HG03025 (cell line): ENCODE measurements around the gene MRPS6.

Source experiments
- ATAC-seq: cut with Tn5 transposase; IDR thresholded peaks from one replicate; pipeline ENCODE4 v1.9.1; 2021; ENCODE audit warnings: mild to moderate bottlenecking, moderate library complexity; ENCODE audit not compliant: unreplicated experiment, low FRiP score

MRPS6 gene

DNA sequence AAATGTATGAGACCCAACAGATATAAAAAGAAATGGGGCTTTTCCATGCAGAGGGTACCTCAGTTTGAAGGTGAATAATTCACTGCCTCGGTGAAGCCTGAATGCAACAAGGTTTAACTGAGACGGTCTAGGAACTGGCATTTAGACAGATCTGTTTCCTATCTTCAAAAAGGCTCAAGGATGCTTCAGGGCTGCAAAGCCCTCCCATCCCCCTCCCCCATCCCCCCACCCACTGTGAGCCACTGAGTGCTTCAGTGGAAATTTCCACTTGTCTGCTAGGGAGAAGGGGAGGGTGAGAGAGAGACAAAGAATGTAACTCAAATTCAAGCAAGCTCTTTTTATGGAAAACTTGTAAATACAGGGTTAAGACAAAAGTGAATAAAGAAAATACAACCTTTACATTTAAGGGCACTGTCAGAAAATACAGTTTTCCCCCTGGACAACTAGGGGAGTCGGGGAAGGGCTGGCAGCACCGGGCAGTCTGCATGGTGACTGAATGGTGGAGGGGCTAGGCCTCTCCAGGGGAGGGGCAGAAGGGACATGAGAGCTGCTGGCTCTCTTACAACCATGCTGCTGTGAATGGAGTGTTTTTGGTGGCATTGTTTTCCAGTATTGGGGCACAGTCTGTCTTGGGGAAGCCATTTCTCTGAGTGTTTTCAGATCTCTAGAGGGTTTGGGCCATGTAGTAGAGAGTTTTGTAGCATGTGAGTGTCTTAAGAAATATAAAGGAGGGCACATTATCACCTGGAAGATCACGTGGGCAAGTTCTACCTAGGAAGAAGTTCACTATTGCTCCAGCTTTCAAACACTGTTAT is 56.7 kb downstream of the MRPS6 start:
- no peak for ATAC-seq

DNA sequence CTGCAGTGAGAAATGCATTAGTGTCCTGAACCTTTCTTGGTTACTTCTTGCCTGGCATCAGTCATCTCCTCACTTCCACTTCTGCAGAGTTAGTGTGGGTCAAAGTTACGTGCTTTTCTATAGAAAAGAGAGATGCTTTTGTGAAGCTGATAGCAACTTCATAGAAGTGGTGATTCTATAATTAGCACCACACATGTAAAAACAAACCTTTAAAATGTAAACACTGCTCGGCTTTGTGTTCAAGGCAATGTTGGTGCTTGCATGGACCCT is 57.3 kb downstream of the MRPS6 start:
- no peak for ATAC-seq

DNA sequence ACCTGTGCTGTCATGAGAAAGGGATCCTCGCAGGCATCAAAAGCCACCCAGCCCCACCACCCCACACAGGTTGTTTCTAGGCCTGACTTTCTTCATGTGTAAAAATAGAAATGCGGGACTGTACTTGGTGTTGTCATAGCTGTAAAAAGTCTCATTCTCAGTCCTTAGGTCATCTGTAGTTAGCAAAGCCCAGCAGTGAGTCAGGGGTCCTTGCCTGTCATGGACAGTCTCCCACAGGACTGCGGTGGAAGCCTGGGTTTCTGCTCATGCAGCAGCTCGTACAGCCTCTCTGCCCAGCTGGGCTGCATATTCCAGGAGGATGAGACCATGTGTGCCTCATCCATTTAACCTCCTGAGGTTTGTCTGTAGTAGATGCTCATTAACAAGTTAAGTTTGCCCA is 58.2 kb downstream of the MRPS6 start:
- ATAC-seq = no peak

DNA sequence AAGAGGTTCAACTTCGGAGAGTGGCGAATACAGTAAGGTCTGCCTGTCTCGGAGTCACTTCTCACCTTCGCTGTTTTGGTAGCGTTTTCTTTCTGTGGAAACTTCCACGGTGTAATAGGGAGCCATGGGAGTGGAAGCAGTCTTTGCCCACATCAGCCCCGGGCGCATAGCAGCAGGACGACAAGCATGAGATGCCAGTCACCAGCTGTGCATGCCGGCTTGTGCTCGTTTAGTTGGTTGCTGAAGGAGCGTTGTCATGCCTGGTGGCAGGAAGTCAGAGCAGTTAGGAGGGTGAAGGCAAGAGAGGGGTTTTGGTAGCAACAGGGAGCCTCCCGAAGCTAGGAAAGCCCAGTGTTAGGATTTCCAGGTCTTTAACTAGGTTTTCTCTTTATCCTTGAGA is 58.8 kb downstream of the MRPS6 start:
- no peak for ATAC-seq

DNA sequence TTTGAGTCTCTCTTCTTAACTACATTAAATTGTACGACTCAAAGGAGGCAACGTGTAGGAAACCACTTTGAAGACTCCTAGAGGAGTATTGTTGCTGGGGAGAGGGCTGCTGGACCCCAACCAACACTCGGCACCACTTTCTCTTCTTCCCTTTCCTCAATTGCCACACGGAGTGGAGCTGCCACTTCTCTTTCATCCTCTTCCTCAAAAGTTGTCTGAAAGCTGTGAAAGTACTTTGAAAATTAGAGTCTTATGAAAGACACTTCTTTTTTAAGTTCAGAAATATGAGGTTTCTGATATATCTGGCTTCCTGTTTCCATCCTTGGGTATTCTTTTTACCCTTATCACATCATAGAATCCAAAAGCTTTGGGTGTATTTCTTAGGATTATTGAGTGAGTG is 59.5 kb downstream of the MRPS6 start:
- ATAC-seq = no peak

DNA sequence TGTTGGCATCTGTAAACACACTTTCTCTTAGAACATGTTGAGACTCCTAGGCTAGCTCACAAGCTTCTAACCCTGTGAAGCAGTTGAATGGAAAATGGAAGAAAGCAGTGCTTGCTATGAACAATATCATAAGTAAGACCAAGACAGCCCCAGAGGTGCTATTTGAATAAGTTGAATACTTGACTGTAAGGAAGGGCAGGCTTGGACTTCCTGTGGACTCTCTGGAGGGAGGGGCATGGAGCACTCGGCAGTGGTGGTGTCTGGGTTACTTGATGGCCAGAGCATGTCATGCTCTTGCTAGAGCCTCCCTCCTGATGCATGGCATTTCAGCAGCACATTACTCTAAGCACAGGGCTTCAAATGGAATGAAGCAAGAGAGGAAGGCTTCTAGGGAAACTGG is 60.0 kb downstream of the MRPS6 start:
- ATAC-seq = no peak

DNA sequence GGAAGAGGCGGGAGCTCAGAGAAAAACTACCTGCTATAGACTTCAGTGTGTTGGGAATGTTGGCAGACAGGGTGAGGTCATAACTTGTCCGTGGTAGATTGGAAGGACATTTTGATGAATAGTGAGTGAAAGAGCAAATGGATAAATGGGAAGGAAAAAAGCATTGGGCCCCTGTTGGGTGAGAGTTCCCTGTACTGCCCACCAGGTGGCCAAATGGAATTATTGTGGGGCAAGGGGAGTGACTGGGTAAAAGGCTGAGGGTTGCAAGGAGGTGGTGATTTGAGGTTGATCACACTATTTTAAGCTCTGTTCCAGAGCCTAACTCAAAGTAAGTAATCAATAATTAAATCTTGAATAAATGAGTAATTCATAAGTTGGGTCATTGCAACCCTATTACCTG is 60.4 kb downstream of the MRPS6 start:
- no peak for ATAC-seq

DNA sequence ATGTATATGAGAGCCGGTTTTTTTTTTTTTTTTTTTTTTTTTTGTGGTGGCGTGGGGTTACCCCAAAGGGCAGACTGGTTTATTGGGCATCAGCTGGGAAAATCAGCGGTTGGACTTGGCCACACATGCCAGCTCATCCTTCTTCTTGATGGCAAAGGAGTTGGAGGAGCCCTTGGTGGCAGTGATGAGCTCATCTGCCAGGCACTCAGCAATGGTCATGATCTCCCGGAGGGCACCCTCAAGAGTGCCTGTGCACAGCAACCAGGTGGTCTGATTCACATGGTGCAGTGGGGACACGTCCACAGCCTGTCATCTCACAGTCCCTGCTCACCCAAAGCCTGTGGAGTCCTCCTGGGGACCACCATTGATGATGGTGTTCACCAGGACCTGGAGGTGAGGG is 62.0 kb downstream of the MRPS6 start:
- ATAC-seq = no peak

DNA sequence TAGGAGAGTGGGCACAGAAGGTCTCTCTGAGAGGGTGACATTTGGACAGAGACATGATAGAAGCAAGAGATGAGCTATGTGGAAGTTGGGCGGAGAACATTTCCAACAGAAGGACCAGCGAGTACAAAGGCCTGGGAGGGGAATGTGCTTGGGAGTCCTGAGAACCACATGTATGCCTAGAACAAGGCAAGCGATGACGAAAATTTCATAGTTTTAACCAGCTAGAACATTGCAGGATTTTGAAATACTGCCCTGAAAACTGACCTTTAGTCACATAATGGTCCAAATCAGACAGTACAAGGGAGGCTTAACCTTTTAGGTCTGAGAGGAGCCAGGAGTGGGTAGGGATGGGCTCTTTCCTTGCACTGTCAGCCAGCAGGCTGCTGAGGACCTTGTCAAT is 68.0 kb downstream of the MRPS6 start:
- ATAC-seq = no peak

DNA sequence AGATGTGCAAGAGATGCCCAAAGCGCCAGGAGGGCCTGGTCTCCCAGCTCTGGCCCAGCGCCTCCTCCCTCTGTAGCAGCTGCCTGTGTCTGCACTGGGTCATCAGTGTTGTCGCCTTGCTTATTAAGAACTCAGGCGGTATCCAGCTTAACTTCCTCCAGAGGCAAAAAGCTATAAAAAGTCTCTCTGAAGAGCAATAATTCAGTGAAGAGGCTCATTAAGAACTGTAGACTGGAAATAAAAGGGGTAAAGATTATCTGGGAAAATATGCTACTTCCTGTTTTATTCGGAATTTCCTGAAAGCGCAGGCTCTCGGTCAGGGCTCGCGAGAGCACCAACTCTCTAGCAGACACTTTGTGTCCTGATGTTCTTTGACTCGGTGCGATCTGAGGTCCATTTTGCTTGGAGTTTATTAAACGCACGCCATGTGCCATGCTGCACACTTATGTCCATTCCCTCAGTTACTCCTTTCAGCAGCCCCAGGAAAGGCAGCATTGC is 70.4 kb downstream of the MRPS6 start:
- no peak for ATAC-seq

DNA sequence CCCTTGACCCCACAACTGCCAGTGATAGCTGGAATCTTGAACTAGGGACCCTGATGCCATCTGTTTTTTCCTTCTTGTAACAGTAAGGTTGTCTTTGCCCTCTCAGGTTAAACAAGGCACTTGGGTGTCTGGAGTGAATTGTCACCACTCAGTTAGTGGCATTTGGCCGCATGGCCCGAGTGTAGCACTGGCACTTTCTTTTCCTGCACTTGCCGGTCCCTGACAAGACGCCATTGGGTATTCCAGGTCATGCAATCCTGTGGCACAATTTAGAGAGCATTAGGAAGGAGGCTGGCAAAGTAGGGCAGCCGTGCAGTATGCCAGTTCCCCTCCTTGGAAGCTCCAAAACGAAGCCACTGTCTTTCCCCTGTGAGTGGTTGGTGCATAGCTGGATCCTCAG is 70.8 kb downstream of the MRPS6 start:
- no peak for ATAC-seq

DNA sequence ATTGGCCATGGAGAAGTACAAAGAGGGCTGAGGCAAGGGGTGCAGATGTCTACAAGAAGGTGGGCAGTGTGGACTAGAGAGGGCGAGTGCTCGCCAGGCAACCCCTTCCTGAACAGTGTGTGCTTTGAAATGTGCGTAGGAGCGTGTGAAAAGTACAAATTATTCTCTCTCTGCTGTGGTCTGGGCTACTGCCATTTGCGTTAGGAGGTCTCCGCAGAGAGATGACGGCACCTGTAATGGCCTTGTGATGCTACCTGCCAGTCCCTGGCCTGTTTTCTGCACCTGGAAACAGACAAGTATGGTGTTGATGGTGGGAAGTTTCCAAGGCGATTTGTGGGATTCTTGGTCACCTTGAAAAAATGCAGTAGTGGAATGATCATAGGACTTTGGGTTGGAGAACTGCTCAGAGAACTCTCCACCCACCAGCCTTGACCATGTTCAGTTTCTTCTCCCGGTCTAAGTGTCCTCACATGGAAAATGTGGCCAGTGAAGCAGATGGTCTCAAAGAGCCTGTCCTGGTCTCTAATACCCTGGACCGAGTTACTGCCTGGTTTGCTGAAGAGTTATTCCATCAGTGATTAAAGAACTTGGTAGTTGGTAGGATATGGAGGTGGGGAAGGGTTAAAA is 74.5 kb downstream of the MRPS6 start:
- ATAC-seq = no peak

DNA sequence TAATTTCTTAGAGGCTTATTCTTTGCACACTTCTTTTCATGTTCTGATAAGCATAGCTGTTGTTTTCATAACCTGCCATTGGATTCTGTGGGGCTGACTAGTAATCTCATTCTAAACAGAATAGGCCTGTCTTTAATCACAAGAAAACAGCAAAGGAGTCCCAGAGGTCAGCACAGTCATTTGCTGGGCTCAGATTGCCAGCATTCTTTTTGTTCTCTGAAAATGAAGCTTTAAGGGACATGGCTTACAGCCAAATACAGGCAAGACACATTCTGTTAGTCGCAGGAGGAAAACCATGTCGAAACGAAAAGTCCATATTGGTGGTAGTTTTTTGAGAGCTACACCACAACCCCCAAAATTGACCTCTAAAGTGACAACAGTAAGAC is 75.0 kb downstream of the MRPS6 start:
- ATAC-seq = no peak

DNA sequence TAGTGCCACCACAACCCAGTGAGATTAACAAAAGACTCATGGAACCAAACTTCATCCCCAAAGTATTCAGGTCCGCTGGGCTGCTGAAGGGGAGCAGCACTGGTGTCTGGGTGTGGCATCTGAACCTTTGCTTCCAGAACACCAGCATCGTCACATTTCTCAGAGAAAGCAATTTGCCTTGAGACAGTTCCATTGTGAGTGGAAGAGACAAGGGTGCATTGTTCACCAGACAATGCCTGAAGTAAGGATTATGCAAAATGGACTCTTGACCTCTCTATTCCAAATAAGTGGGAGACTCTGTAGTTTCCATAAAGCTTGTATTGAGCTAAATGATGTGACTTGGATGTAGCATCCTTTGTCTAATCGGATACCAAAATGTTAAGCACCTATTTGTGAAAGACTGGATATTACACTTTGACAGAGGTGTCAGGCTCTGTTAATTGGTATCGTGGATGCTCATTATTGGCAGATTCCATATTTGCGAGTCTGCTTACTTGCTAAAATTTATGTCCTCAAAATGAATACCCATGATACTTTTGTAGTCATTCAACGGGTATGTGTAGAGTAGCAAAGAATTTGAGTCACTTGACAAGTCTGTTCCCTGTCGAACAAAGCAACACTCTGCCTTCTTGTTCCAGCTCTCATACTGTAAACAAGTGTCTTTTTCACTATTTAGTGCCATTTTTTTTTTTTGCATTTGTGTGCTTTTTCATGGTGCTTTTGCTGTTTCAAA is 75.6 kb downstream of the MRPS6 start:
- no peak for ATAC-seq

DNA sequence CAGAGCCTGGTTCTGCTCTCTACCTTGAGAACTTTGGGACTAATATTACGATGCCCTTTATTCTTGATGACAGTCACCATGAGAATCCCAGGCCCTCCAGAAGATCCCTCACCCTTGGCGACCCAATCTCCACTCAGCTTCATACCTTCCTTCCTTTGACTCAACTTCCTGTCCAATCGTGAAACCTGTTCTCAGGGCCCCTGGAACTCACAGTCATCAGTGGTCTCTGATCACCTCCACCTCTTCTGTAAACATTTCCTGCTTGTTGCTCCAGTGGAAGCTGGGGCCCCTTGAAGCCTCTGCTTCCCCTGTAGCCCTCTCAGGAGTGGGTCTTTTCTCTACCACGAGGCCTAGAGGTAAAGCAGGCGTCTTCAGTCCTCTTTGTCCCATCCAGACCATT is 79.1 kb downstream of the MRPS6 start:
- ATAC-seq = no peak

DNA sequence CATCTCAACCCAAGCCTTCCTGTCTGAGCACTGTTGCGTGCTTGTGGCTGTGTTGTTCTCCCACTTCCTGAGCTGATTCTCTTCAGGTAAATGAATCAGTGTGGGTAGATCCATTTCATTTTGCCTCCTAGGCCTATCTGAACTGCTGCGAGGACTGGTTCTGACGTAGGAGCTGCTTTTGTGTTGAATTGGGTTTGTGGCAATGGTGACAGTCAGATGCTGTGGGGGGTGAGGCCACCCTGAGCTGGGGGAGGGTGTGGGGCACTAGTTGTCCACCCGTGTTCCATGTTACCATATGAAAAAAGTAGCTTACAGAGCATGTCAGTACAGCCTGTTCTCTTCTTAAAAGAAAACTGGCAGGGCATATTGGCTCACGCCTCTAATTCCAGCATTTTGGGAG is 81.5 kb downstream of the MRPS6 start:
- ATAC-seq = no peak

DNA sequence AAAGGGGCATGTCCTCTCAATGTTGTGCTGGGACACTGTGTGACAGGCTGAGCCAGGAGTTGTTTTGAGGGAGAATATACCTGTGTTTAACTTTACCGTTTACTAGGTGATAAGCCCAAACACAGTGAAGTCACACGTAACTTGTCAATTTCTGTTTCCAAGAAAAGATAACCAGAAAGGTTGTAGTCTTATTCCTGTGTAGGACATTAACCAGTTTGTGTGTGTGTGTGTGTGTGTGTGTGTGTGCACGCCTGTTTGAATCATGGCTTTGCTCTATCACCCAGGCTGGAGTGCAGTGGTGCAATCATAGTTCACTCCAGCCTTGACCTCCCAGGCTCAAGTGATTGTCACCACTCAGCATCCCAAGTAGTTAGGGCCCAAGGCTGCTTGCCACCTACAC is 83.6 kb downstream of the MRPS6 start:
- no peak for ATAC-seq

DNA sequence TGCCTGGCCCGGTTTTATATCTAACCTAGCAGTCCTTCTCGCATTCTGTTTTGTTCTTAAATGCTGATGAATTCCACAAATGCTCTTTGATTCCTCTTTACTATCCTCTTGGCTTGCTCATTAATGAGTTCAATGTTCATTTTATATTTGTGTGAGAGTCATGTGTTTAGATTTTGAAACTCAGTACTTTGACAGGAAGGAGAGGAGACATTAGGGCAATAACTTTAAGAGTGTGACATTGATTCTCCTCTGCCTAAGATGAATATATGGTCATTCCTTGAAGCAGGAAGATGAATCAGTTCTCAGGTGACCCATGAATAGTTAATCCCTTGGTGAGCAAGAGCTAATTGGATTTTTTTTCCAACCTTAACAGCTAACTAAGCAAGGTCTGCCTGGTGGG is 84.1 kb downstream of the MRPS6 start:
- ATAC-seq = no peak

DNA sequence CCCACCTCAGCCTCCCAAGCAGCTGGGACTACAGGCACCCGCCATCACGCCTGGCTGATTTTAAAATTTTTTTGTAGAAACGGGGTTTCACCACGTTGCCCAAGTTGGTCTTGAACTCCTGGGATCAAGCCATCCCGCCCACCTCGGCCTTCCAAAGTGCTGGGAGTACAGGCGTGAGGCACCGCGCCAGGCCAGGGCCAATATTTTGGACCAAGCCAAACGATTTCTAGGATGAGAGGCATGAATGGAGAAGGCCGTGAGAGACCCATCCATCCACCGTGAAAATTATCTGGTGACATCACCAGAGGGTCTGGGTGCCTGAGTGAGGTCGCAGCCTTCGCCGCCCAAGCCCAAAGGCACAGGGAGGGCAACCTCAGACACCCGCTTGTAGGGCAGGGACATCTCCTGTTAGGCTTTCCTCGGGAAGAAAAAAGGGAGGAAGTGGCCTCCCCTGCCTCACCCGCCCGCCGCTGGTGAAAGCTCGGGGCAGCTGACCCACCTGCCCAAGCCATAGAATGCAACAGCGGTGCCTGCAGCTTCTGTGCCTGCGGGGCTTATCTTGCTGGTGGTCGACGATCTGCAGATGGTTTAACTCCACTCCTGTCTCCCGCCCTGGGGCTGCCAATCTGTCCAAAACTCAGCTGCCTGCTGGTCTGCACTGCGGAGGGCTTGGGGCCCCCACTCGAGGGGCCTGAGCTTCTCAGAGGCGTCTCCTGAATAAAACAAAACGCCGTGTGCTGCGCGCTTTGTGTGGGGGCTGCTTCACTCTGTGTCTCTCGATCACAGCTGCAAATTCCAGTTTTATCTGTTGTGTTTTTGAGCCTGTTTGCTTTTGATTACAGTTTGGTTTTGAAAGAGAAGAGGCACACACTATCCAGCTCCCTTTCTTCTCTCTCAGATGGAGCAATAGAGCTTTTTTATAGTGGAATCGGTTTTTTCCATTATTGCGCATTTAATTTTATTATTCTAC is 85.8 kb downstream of the MRPS6 start:
- ATAC-seq = no peak

DNA sequence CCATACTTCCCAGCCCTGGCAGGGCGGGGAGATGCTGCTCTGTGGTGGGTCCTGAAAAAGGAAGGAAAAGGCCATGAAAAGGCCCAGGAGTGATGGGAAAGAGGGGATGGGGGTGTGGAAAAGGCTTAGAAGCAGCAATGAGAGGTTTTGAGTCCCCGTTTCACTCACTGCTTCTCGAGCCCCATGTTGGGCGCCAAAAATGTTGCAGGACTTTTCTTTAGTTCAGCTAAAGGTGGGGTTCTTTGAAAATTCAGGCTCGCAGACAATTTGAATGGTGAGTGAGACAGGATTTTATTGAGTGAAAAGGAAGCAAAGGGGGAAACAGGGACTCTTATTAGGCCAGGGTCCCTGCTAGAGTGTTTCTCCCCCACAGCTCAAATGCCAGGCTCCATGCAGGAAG is 93.1 kb downstream of the MRPS6 start:
- no peak for ATAC-seq

DNA sequence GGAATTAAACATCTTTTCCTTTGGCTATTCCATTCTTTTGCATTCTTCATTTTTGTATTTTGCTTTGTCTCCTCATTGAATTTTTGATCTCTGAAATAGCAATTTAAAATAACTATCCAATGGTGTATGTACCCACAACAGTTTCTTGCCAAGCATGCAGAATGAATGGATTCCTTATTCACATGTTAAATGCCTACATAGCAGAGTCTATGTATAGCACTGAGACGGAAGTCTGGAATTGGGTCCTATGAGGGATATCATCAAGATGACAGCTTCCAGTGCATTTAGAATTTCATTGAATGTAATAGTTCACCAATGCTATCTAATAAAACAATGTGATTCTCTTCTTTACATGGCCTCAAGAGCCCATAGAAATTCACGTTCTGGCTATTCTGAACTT is 97.5 kb downstream of the MRPS6 start:
- ATAC-seq = no peak
